Fibroblast of mammary gland (primary cell): ENCODE measurements around the gene GRM5.
"Not testable (repeated sequence)": the region's sequence is repeated elsewhere in the genome, so short reads cannot be mapped to it uniquely, and the experiment has no call there.

Source experiments
- DNase-seq: peaks from one replicate; pipeline ENCODE4 v3.0.0-alpha.2; 2010; ENCODE audit warnings: low read depth
- H3K4me3 ChIP-seq: 2 replicates; pipeline ENCODE4 v1.5.1; 2011; ENCODE audit warnings: low read depth, mild to moderate bottlenecking, low read length, moderate library complexity; ENCODE audit not compliant: control insufficient read depth
- CTCF ChIP-seq: conservative IDR thresholded peaks from 2 replicates; pipeline ENCODE4 v1.5.1; 2011; ENCODE audit warnings: low read depth, low read length, inconsistent platforms; ENCODE audit not compliant: control insufficient read depth, insufficient read depth

Gene GRM5

DNA sequence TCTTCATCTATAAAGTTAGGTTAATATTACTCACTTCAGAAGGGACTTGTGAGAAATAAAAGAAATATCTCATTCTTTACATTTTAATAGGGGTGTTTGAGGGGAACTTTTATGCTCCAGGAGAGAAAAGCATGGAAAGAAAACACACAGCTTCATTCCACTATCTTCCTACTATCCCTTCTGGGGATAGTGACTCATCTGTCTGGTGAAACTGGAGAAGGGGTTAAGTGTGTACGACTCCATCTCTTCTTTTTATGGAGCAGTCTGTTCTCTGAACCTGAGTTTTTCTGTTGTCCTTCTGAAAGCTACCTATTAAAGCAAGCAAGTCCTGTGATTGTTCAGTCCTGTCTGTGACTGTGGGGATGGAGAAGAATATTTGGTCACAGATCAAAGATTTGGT, 227.6 kb downstream of the GRM5 start:
- not testable (repeated sequence) for DNase-seq, H3K4me3 ChIP-seq

DNA sequence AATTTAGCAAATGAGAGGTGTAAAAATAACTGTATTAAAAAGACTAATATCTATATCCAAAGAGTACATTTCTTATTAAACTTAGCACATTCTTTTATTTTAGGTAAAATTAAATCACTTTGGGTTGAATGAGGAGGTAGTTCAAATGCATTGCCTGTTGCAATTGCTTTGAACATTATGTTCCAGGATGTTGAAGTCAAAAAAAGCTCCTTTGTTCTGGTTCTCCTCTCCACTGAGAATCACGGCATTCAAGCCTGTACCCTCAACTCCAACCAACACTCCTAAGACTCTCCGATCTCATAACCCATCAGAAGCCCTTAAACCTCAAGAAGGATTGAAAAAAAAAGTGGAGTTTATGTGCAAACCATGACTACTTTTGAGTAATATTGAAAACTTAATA, 230.1 kb downstream of the GRM5 start:
- H3K4me3 ChIP-seq, DNase-seq: not testable (repeated sequence)

- no peak for DNase-seq
- no peak overlapping the region for H3K4me3 ChIP-seq
- no peak for TF ChIP-seq CTCF
These were observed 234.4 kb downstream of the GRM5 start for GRCh38 chr11:88831303-88831890.

GRCh38 chr11:88827018-88827676, 238.6 kb downstream of the GRM5 start:
- peak; percentile 3 for DNase-seq
- no peak for TF ChIP-seq CTCF
- no peak overlapping the region for H3K4me3 ChIP-seq

GRCh38 chr11:88819616-88820015, 246.2 kb downstream of the GRM5 start:
- no peak for TF ChIP-seq CTCF
- no peak overlapping the region for H3K4me3 ChIP-seq
- DNase-seq, result no peak

DNA sequence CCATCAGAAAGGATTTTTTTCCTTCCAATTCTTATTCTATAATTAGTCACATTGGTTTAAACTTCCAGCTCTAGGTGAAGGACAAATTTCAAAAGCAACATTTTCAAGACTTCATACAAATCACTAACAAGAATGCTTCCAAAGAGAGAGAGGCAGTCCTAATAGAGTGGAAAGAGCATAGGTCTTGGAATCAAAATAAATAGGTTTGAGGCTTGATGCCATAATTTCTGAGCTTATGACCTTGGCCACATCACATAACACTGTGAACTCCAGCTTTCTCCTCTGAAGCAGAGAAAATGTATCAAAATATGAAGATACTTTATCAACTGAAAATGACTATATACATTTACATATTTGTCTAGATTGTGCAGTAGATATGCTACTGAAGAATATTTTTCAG, 246.8 kb downstream of the GRM5 start:
- no peak overlapping the region for H3K4me3 ChIP-seq

GRCh38 chr11:88815505-88815904, 250.3 kb downstream of the GRM5 start:
- no peak for DNase-seq
- TF ChIP-seq CTCF, result no peak

More for the DNA sequence above, 246.8 kb downstream of the GRM5 start:
- no peak for DNase-seq
- TF ChIP-seq CTCF, result no peak

DNA sequence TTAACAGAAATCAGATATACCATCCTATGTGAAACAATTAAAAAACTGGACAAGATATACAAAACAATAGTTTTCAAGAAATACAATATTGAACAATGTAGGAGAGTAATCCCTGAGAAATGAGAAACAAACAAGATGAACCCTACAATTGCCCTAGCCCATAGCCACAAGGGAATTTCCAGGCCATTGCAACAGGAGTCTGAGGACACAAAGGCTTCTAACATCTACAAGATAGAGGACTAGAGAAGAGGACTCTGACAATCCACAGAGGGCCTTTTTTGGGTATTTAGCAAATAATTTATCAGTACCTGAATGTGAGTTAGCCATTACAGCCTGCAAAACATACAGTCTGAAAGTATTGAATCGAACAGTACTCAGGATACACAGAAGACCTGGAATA, 251.7 kb downstream of the GRM5 start:
- no peak overlapping the region for H3K4me3 ChIP-seq
- no peak for TF ChIP-seq CTCF
- no peak for DNase-seq

More at GRCh38 chr11:88815505-88815904, 250.3 kb downstream of the GRM5 start:
- no peak overlapping the region for H3K4me3 ChIP-seq
